ENCODE results near the gene PAFAH1B1.

The PAFAH1B1 gene

DNA sequence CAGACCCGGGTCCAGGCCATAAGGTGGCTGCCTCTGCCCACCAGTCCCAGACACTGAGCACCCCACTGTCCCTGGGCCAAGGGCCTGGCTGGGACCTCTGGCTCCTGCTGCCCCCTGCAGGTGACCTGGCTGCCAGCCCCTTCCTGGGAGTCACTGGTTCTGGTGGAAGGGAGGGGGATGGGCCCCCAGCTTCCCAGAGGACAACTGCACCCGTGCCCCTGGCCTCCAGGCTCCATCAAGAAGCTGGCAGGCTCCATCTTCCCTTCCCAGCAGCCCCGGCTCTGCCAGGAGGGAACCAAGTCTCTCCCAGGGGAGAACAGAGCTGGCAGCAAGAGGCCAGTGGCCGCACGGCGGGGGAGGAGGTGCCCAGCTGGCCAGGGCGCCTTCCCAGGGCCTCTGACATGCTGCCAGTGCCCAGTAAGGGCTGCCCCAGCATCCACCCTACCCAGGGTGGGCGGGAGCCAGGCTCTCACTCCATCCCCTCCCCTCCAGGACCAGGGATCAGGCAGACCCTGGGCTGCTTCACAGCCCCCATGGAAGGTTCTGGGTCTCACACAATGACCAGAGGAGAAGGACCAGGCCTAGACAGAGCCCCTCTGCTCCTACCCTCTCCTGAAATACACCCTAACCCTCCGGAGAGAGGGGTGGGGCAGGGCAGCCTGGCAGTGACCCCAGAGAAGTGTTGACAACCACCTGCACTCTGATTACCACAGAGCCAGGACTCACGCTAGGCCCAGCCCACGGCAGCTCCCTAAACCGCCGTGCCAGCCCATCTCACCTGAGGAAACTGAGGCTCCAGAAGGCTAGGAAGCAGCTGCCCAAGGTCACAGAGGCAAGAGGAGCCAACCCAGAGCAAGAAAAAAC, 114.5 kb downstream of the PAFAH1B1 start:
- no peak for TF ChIP-seq SIN3A (IDR thresholded peaks at IDR 0.05; ENCODE audit: borderline replicate concordance, insufficient read depth, low read length)
- TF ChIP-seq, protein P1, sequence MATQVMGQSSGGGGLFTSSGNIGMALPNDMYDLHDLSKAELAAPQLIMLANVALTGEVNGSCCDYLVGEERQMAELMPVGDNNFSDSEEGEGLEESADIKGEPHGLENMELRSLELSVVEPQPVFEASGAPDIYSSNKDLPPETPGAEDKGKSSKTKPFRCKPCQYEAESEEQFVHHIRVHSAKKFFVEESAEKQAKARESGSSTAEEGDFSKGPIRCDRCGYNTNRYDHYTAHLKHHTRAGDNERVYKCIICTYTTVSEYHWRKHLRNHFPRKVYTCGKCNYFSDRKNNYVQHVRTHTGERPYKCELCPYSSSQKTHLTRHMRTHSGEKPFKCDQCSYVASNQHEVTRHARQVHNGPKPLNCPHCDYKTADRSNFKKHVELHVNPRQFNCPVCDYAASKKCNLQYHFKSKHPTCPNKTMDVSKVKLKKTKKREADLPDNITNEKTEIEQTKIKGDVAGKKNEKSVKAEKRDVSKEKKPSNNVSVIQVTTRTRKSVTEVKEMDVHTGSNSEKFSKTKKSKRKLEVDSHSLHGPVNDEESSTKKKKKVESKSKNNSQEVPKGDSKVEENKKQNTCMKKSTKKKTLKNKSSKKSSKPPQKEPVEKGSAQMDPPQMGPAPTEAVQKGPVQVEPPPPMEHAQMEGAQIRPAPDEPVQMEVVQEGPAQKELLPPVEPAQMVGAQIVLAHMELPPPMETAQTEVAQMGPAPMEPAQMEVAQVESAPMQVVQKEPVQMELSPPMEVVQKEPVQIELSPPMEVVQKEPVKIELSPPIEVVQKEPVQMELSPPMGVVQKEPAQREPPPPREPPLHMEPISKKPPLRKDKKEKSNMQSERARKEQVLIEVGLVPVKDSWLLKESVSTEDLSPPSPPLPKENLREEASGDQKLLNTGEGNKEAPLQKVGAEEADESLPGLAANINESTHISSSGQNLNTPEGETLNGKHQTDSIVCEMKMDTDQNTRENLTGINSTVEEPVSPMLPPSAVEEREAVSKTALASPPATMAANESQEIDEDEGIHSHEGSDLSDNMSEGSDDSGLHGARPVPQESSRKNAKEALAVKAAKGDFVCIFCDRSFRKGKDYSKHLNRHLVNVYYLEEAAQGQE (IDR thresholded peaks at IDR 0.05; ENCODE audit: insufficient read depth in 1 of 2, low read depth in 2 of 2, low read length in 2 of 2), result no peak
- no peak for TF ChIP-seq TAF1 (IDR thresholded peaks at IDR 0.05; ENCODE audit: borderline replicate concordance, insufficient read depth, low read length)
- TF ChIP-seq POLR2AphosphoS5 (IDR thresholded peaks at IDR 0.05; ENCODE audit: low read depth, low read length), result no peak
- no peak for TF ChIP-seq FOXP2 (optimal IDR thresholded peaks at IDR 0.05; ENCODE audit: borderline replicate concordance, extremely low read depth, extremely low read length, insufficient read depth)

DNA sequence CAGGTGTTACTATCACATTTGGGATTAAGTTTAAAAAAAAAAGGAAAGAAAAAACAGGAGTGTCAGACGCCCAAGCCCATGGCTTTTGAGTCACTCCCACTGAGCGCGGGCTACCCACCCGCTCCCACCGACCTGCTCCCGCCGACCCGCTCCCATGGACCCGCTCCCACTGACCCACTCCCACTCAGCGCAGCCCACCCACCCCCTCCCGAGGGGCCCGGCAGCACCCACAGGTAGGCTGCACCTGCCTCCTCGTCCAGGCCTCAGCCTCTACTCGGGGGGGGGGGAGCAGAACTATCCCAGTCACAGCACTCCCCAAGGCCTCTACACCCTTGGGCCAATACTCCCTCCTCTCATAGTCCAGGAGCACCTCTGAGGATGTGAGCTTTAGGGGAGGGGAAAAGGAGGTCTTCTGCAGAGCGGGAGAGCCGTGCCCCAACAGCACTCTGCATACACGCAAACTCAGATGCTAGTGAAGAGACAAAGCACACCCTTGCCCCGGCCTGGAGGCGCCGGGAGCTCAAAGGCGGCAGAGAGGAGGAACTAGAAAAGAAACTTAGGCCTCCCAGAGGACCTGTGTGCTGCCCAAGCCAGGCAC, 115.2 kb downstream of the PAFAH1B1 start:
- TF ChIP-seq SIN3A (IDR thresholded peaks at IDR 0.05; ENCODE audit: borderline replicate concordance, insufficient read depth, low read length) (no peak), POLR2AphosphoS5 (IDR thresholded peaks at IDR 0.05; ENCODE audit: low read depth, low read length) (no peak)
- TF ChIP-seq, protein P1 (IDR thresholded peaks at IDR 0.05; ENCODE audit: insufficient read depth in 1 of 2, low read depth in 2 of 2, low read length in 2 of 2), result no peak

- TF ChIP-seq, protein P1 (IDR thresholded peaks at IDR 0.05; ENCODE audit: insufficient read depth in 1 of 2, low read depth in 2 of 2, low read length in 2 of 2), result no peak
- TF ChIP-seq TAF1 (IDR thresholded peaks at IDR 0.05; ENCODE audit: borderline replicate concordance, insufficient read depth, low read length) (no peak), FOXP2 (optimal IDR thresholded peaks at IDR 0.05; ENCODE audit: borderline replicate concordance, extremely low read depth, extremely low read length, insufficient read depth) (no peak)
These were observed 115.8 kb downstream of the PAFAH1B1 start for GRCh38 chr17:2709183-2709661.

- TF ChIP-seq FOXP2 (optimal IDR thresholded peaks at IDR 0.05; ENCODE audit: borderline replicate concordance, extremely low read depth, extremely low read length, insufficient read depth) (no peak), POLR2AphosphoS5 (IDR thresholded peaks at IDR 0.05; ENCODE audit: low read depth, low read length) (no peak), SIN3A (IDR thresholded peaks at IDR 0.05; ENCODE audit: borderline replicate concordance, insufficient read depth, low read length) (no peak), TAF1 (IDR thresholded peaks at IDR 0.05; ENCODE audit: borderline replicate concordance, insufficient read depth, low read length) (no peak)
- TF ChIP-seq, protein P1 (IDR thresholded peaks at IDR 0.05; ENCODE audit: insufficient read depth in 1 of 2, low read depth in 2 of 2, low read length in 2 of 2), result no peak
These were observed 116.8 kb downstream of the PAFAH1B1 start for GRCh38 chr17:2710071-2710802.
